Endothelial cell of umbilical vein (primary cell): ENCODE measurements around the gene MC1R.

Source experiments
- EZH2 ChIP-seq: IDR thresholded peaks from 2 replicates; pipeline ENCODE4 v1.6.1; 2012; ENCODE audit warnings: borderline replicate concordance, low read depth, mild to moderate bottlenecking, moderate library complexity, low read length, inconsistent platforms; ENCODE audit not compliant: severe bottlenecking
- JUN ChIP-seq: IDR thresholded peaks from 2 replicates; pipeline ENCODE4 v1.6.1; 2011; ENCODE audit warnings: borderline replicate concordance, low read depth; ENCODE audit not compliant: insufficient read length, insufficient read depth
- MYC ChIP-seq: IDR thresholded peaks from one replicate; pipeline ENCODE4 v1.6.1; 2011; ENCODE audit warnings: mild to moderate bottlenecking, low read depth, low read length
- POLR2A ChIP-seq: IDR thresholded peaks from 2 replicates; pipeline ENCODE4 v1.6.1; 2012; ENCODE audit warnings: low read depth, mild to moderate bottlenecking, control low read depth, low read length
- TF ChIP-seq, protein P1 (sequence below), 2 donors: IDR thresholded peaks; 1 replicate in 1 of 2; 2 replicates in 1 of 2; pipeline ENCODE4 v1.5.1; 2011; ENCODE audit warnings: low read length in 2 of 2, mild to moderate bottlenecking in 2 of 2, moderate library complexity in 2 of 2, control low read depth in 1 of 2, inconsistent platforms in 1 of 2, low read depth in 1 of 2; ENCODE audit not compliant: insufficient read depth in 1 of 2; ENCODE audit errors: extremely low read depth in 1 of 2
- TF ChIP-seq, protein P2 (sequence below): IDR thresholded peaks from 2 replicates; pipeline ENCODE4 v1.6.1; 2011; ENCODE audit not compliant: insufficient read depth, insufficient read length

DNA sequence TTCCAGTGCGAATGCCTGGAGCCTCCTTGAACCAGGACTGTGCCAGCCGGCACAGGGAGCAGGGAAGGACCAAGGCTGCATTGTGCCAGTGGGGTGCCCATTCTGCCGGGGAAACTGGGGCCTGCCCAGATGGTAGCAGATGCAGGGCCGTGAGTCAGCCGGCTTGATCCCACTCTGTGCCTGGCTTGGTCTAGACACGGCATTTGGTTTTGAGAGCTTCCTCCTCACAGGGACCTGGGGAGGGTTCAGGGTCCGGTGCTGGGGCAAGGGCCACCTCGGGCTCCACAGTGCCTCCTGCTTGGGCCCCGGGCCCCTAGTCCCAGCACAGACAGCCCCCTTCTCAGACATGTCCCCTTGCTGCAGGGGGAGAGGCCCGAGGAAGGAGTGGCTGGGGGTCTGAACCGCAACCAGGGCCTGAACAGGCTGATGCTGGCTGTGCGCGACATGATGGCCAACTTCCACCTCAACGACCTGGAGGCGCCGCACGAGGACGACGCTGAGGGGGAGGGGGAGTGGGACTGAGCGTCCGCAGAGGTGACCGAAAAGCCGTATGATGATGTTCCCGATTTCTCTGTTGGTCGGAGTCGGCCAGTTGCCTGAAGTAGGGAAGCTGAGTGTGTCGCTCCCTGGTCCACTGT, 7.8 kb upstream of the MC1R start:
- TF ChIP-seq, protein P1, sequence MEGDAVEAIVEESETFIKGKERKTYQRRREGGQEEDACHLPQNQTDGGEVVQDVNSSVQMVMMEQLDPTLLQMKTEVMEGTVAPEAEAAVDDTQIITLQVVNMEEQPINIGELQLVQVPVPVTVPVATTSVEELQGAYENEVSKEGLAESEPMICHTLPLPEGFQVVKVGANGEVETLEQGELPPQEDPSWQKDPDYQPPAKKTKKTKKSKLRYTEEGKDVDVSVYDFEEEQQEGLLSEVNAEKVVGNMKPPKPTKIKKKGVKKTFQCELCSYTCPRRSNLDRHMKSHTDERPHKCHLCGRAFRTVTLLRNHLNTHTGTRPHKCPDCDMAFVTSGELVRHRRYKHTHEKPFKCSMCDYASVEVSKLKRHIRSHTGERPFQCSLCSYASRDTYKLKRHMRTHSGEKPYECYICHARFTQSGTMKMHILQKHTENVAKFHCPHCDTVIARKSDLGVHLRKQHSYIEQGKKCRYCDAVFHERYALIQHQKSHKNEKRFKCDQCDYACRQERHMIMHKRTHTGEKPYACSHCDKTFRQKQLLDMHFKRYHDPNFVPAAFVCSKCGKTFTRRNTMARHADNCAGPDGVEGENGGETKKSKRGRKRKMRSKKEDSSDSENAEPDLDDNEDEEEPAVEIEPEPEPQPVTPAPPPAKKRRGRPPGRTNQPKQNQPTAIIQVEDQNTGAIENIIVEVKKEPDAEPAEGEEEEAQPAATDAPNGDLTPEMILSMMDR (IDR thresholded peaks at IDR 0.05; ENCODE audit: extremely low read depth in 1 of 2, insufficient read depth in 1 of 2, low read depth in 1 of 2, low read length in 2 of 2) = no peak
- TF ChIP-seq POLR2A (no peak), EZH2 (no peak), JUN (no peak), MYC (no peak)
- TF ChIP-seq, protein P2, sequence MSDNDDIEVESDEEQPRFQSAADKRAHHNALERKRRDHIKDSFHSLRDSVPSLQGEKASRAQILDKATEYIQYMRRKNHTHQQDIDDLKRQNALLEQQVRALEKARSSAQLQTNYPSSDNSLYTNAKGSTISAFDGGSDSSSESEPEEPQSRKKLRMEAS = no peak
